Mucosa of rectum (tissue), 2 donors: ENCODE measurements around the gene PEF1.

Source experiments
- H3K27ac ChIP-seq, 2 donors: one replicate each; pipeline ENCODE4 v1.7.0; 2013; ENCODE audit warnings: inconsistent platforms in 2 of 2, low read depth in 2 of 2, low read length in 2 of 2
- H3K27me3 ChIP-seq, 2 donors: one replicate each; pipeline ENCODE4 v1.7.0; 2013; ENCODE audit warnings: low read length in 2 of 2; ENCODE audit not compliant: control insufficient read depth in 2 of 2, insufficient read depth in 2 of 2
- H3K36me3 ChIP-seq, 2 donors: one replicate each; pipeline ENCODE4 v1.7.0; 2013; ENCODE audit warnings: low read length in 2 of 2; ENCODE audit not compliant: control insufficient read depth in 2 of 2, insufficient read depth in 2 of 2
- H3K4me1 ChIP-seq, 2 donors: one replicate each; pipeline ENCODE4 v1.7.0; 2013; ENCODE audit warnings: low read length in 2 of 2, mild to moderate bottlenecking in 1 of 2; ENCODE audit not compliant: control insufficient read depth in 2 of 2, insufficient read depth in 2 of 2
- H3K4me3 ChIP-seq, 2 donors: one replicate each; pipeline ENCODE4 v1.7.0; 2013; ENCODE audit warnings: low read length in 2 of 2
- H3K9ac ChIP-seq, 2 donors: one replicate each; pipeline ENCODE4 v1.7.0; 2013; ENCODE audit warnings: low read length in 2 of 2, low read depth in 1 of 2, mild to moderate bottlenecking in 1 of 2
- H3K9me3 ChIP-seq, 2 donors: one replicate each; pipeline ENCODE4 v1.7.0; 2013; ENCODE audit warnings: low read length in 2 of 2; ENCODE audit not compliant: control insufficient read depth in 2 of 2
- donor health status: healthy.
- donor health status: Normal muscosa, but diverticular disease.

Gene PEF1

GRCh38 chr1:31624731-31625514 lies 19.8 kb downstream of the PEF1 start:
- no peak overlapping the region for H3K27ac ChIP-seq
- no peak overlapping the region for H3K9ac ChIP-seq
- H3K4me1 ChIP-seq: peaks cover 6 to 8% of the 10 kb centered on the region in 2 donors
- H3K4me3 ChIP-seq: no peak overlapping the region
- H3K36me3 ChIP-seq: peaks cover 5 to 20% of the 10 kb centered on the region in 2 donors
- H3K9me3 ChIP-seq: no peaks in the 10 kb centered on the region
- no peaks in the 10 kb centered on the region for H3K27me3 ChIP-seq

GRCh38 chr1:31624309-31624708 lies 20.4 kb downstream of the PEF1 start:
- H3K27ac ChIP-seq: no peak overlapping the region
- no peak overlapping the region for H3K4me3 ChIP-seq
- H3K9me3 ChIP-seq: no peaks in the 10 kb centered on the region
- H3K27me3 ChIP-seq: no peaks in the 10 kb centered on the region
- no peak overlapping the region for H3K9ac ChIP-seq
- peaks cover 6 to 8% of the 10 kb centered on the region in 2 donors for H3K4me1 ChIP-seq
- peaks cover 4 to 14% of the 10 kb centered on the region in 2 donors for H3K36me3 ChIP-seq

- peaks cover 6 to 8% of the 10 kb centered on the region in 2 donors for H3K4me1 ChIP-seq
- H3K27me3 ChIP-seq: peaks cover 0 to 5% of the 10 kb centered on the region in 2 donors
- H3K9me3 ChIP-seq: no peaks in the 10 kb centered on the region
- H3K27ac ChIP-seq: no peak overlapping the region
- H3K36me3 ChIP-seq: peaks cover 4 to 5% of the 10 kb centered on the region in 2 donors
- no peak overlapping the region for H3K9ac ChIP-seq
- H3K4me3 ChIP-seq: no peak overlapping the region
Measured at GRCh38 chr1:31623365-31623764, 21.3 kb downstream of the PEF1 start.

- no peak overlapping the region for H3K9ac ChIP-seq
- H3K36me3 ChIP-seq: no peaks in the 10 kb centered on the region
- no peaks in the 10 kb centered on the region for H3K9me3 ChIP-seq
- peaks cover 0 to 10% of the 10 kb centered on the region in 2 donors for H3K27me3 ChIP-seq
- no peak overlapping the region for H3K4me3 ChIP-seq
- no peak overlapping the region for H3K27ac ChIP-seq
- peaks cover 0 to under 1% of the 10 kb centered on the region in 2 donors for H3K4me1 ChIP-seq
Measured at GRCh38 chr1:31621847-31622730, 22.6 kb downstream of the PEF1 start.

GRCh38 chr1:31621498-31621820 lies 23.2 kb downstream of the PEF1 start:
- Histone ChIP-seq H3K27me3 (peaks cover 4 to 10% of the 10 kb centered on the region in 2 donors), H3K4me1 (no peaks in the 10 kb centered on the region), H3K27ac (no peak overlapping the region), H3K36me3 (no peaks in the 10 kb centered on the region), H3K4me3 (no peak overlapping the region), H3K9ac (no peak overlapping the region), H3K9me3 (no peaks in the 10 kb centered on the region)

- Histone ChIP-seq H3K27me3 (peaks cover 9 to 10% of the 10 kb centered on the region in 2 donors), H3K4me1 (no peaks in the 10 kb centered on the region), H3K9me3 (no peaks in the 10 kb centered on the region), H3K9ac (no peak overlapping the region), H3K4me3 (no peak overlapping the region), H3K27ac (no peak overlapping the region), H3K36me3 (no peaks in the 10 kb centered on the region)
Measured at GRCh38 chr1:31620631-31621497, 23.8 kb downstream of the PEF1 start.

- Histone ChIP-seq H3K27ac (no peak overlapping the region), H3K27me3 (peaks cover 10% of the 10 kb centered on the region in 2 donors), H3K4me1 (no peaks in the 10 kb centered on the region), H3K36me3 (no peaks in the 10 kb centered on the region), H3K9ac (no peak overlapping the region), H3K4me3 (no peak overlapping the region), H3K9me3 (no peaks in the 10 kb centered on the region)
Measured at GRCh38 chr1:31618916-31619846, 25.5 kb downstream of the PEF1 start.

- Histone ChIP-seq H3K4me1 (no peaks in the 10 kb centered on the region), H3K36me3 (no peaks in the 10 kb centered on the region), H3K27me3 (peaks cover 10% of the 10 kb centered on the region in 2 donors), H3K9me3 (no peaks in the 10 kb centered on the region), H3K9ac (peak overlapping the region in 1 of 2 donors; percentile 26), H3K27ac (no peak overlapping the region), H3K4me3 (peak overlapping the region in 1 of 2 donors; percentile 46)
Measured at GRCh38 chr1:31617916-31618746, 26.5 kb downstream of the PEF1 start.
